GM23248 (cell line): ENCODE results near the gene TNFRSF4. TPM values are rescaled to one million over a fixed set of nuclear protein-coding genes. Genes with fewer than 3 reads are reported as not detected.

Source experiments
- DNase-seq: peaks from one replicate; pipeline ENCODE4 v3.0.0-alpha.2; 2015
- H2AFZ ChIP-seq: fragments of 200-600 bp; sonication (generic); 2 replicates; pipeline ENCODE4 v1.6.1; 2016; ENCODE audit warnings: antibody characterized with exemption
- H3F3A ChIP-seq: fragments of 200-600 bp; sonication (generic); 2 replicates; pipeline ENCODE4 v1.6.1; 2016; ENCODE audit warnings: mild to moderate bottlenecking, antibody characterized with exemption, mixed run types; ENCODE audit not compliant: insufficient read depth
- H3K27ac ChIP-seq: fragments of 200-600 bp; sonication (generic); 2 replicates; pipeline ENCODE4 v1.5.1; 2016; ENCODE audit warnings: mild to moderate bottlenecking
- H3K27me3 ChIP-seq: fragments of 200-600 bp; sonication (generic); replicated peaks from 2 replicates; pipeline ENCODE4 v1.6.1; 2016; ENCODE audit warnings: mild to moderate bottlenecking; ENCODE audit not compliant: insufficient read depth
- H3K36me3 ChIP-seq: fragments of 200-600 bp; sonication (generic); 2 replicates; pipeline ENCODE4 v1.6.1; 2016; ENCODE audit warnings: low read depth, mild to moderate bottlenecking
- H3K4me1 ChIP-seq: fragments of 200-600 bp; sonication (generic); 2 replicates; pipeline ENCODE4 v1.6.1; 2016; ENCODE audit warnings: mild to moderate bottlenecking; ENCODE audit not compliant: insufficient read depth
- H3K4me2 ChIP-seq: fragments of 200-600 bp; sonication (generic); one replicate; pipeline ENCODE4 v1.6.1; 2016; ENCODE audit warnings: mild to moderate bottlenecking; ENCODE audit not compliant: unreplicated experiment
- H3K4me3 ChIP-seq: fragments of 200-600 bp; sonication (generic); 2 replicates; pipeline ENCODE4 v1.5.1; 2016; ENCODE audit warnings: mild to moderate bottlenecking
- H3K79me2 ChIP-seq: fragments of 200-600 bp; sonication (generic); 2 replicates; pipeline ENCODE4 v1.6.1; 2016; ENCODE audit warnings: mild to moderate bottlenecking; ENCODE audit not compliant: insufficient read depth
- H3K9ac ChIP-seq: fragments of 200-600 bp; sonication (generic); 2 replicates; pipeline ENCODE4 v1.6.1; 2016; ENCODE audit warnings: mild to moderate bottlenecking
- H3K9me2 ChIP-seq: fragments of 200-600 bp; sonication (generic); 2 replicates; pipeline ENCODE4 v1.6.1; 2016; ENCODE audit warnings: mixed run types, mild to moderate bottlenecking, moderate library complexity; ENCODE audit not compliant: insufficient read depth
- H3K9me3 ChIP-seq: fragments of 200-600 bp; sonication (generic); one replicate; pipeline ENCODE4 v1.6.1; 2017; ENCODE audit warnings: low read depth
- H4K20me1 ChIP-seq: fragments of 200-600 bp; sonication (generic); 2 replicates; pipeline ENCODE4 v1.6.0; 2016; ENCODE audit not compliant: insufficient read depth
- EZH2 ChIP-seq: fragments of 200-600 bp; sonication (generic); IDR thresholded peaks from 2 replicates; pipeline ENCODE4 v1.6.1; 2018; ENCODE audit warnings: antibody characterized with exemption, mild to moderate bottlenecking; ENCODE audit not compliant: insufficient read depth, poor library complexity, severe bottlenecking
- EZH2phosphoT487 ChIP-seq: fragments of 200-600 bp; sonication (generic); IDR thresholded peaks from 2 replicates; pipeline ENCODE4 v1.6.1; 2018; ENCODE audit warnings: antibody characterized with exemption, moderate library complexity, mild to moderate bottlenecking, low read depth; ENCODE audit not compliant: insufficient read depth
- WGBS, 2 experiments: methylation state at CpG; one replicate each; pipeline ENCODE4 v1.1.6; 2015 to 2017; ENCODE audit warnings: low lambda C conversion rate in 2 of 2, low coverage in 1 of 2; ENCODE audit errors: missing lambda C conversion rate in 2 of 2; 5-methylcytosine and 5-hydroxymethylcytosine counted together
- in situ Hi-C: fragments of 300-500 bp; cut with MboI; formaldehyde crosslinking; loops from 2 replicates; pipeline ENCODE4 v1.15.0; 2020
- polyA plus RNA-seq: library from polyadenylated mRNA; unstranded; fragments of >200 nt; fragmentation: Nextera tagmentation; extraction: Ambion mirVana; gene quantifications from 2 replicates; pipeline ENCODE4 v1.2.1, GENCODE V29; 2016
- total RNA-seq: library from RNA; depleted of rRNA; stranded (reverse); fragments of >200 nt; shearing (Covaris generic); gene quantifications from 2 replicates; pipeline ENCODE4 v1.2.3, GENCODE V29; 2014

TNFRSF4 gene
- total and polyA plus RNA-seq, 2 experiments from 2014 or later = not detected

DNA sequence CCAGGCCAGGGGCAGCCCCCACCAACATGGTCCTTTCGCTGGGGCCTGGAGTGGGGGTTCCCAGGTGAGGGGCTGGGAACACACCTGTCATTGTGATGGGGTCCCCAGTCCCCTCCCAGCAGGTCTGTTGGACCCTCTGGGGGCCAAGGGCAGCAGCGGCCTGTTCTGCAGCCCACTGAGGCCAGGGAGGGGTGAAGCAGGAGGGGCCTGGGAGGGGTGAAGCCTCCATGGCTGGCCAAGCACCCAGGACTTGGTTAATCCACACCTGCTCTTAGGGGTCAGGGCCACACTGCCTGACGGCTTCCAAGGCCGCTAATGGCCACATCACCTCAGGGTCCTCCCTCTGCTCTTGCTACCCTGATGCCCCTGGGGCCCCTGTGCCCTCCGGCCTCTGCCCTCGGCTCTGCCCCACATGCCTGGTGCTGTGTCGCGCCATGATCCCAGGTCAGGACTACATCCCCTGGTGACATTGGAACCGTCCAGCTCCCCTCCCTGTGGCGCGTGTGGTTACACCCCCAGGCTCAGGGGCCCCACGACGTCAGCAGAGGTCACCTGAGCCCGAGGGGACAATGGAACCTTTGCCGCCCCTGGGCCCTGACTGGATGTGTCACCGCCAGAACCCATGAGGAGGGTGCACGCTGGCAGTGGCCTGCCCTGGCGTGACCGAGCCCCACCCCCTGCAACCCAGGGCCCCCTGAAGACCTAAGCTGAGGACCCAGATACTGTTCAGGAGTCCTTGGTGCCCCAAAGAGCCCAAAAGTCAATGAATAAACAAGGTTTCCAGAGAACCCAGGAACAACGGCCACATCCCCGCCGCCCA lies 14.6 kb downstream of the TNFRSF4 start:
- Histone ChIP-seq H3K36me3 (no peaks in the 10 kb centered on the region), H3K27ac (no peak overlapping the region), H3K79me2 (no peaks in the 10 kb centered on the region), H4K20me1 (no peaks in the 10 kb centered on the region), H2AFZ (no peak overlapping the region), H3F3A (no peaks in the 10 kb centered on the region), H3K9ac (no peak overlapping the region), H3K27me3 (no peaks in the 10 kb centered on the region), H3K4me1 (no peaks in the 10 kb centered on the region), H3K9me2 (no peaks in the 10 kb centered on the region), H3K9me3 (peaks cover 3% of the 10 kb centered on the region), H3K4me3 (no peak overlapping the region), H3K4me2 (no peak overlapping the region)
- DNase-seq = no peak
- no peak for TF ChIP-seq EZH2phosphoT487
- WGBS, 2 experiments = 78 to 80% methylated on average over 22 of the region's 22 CpGs
- in situ Hi-C loops = no loop called here

- Histone ChIP-seq H3K9me3 (peaks cover 5% of the 10 kb centered on the region), H3F3A (no peaks in the 10 kb centered on the region), H3K27ac (no peak overlapping the region), H3K27me3 (no peaks in the 10 kb centered on the region), H3K9ac (no peak overlapping the region), H4K20me1 (no peaks in the 10 kb centered on the region), H3K4me1 (no peaks in the 10 kb centered on the region), H3K9me2 (no peaks in the 10 kb centered on the region), H3K36me3 (no peaks in the 10 kb centered on the region), H3K4me3 (no peak overlapping the region), H3K79me2 (no peaks in the 10 kb centered on the region), H3K4me2 (no peak overlapping the region), H2AFZ (no peak overlapping the region)
- TF ChIP-seq EZH2 (no peak), EZH2phosphoT487 (no peak)
- 74% methylated on average over 17 to 23 of the region's 23 CpGs for WGBS, 2 experiments
- DNase-seq = no peak
- in situ Hi-C loops = no loop called here
Observed at GRCh38 chr1:1198423-1199140, 15.4 kb downstream of the TNFRSF4 start.

- no peaks in the 10 kb centered on the region for H3K9me2 ChIP-seq
- H2AFZ ChIP-seq = no peak overlapping the region
- WGBS, 2 experiments = 87 to 90% methylated on average over 39 to 42 of the region's 48 CpGs
- no peak overlapping the region for H3K4me2 ChIP-seq
- H3K9ac ChIP-seq = no peak overlapping the region
- no peaks in the 10 kb centered on the region for H3K4me1 ChIP-seq
- TF ChIP-seq EZH2 (no peak), EZH2phosphoT487 (no peak)
- no peak overlapping the region for H3K27ac ChIP-seq
- H3K27me3 ChIP-seq = no peaks in the 10 kb centered on the region
- DNase-seq = no peak
- no peak overlapping the region for H3K4me3 ChIP-seq
- in situ Hi-C loops = no loop called here
- no peaks in the 10 kb centered on the region for H3F3A ChIP-seq
- H3K36me3 ChIP-seq = no peaks in the 10 kb centered on the region
- no peaks in the 10 kb centered on the region for H3K79me2 ChIP-seq
- H3K9me3 ChIP-seq = peaks cover 5% of the 10 kb centered on the region
- H4K20me1 ChIP-seq = no peaks in the 10 kb centered on the region
Observed at GRCh38 chr1:1197551-1198422, 16.2 kb downstream of the TNFRSF4 start.

GRCh38 chr1:1197188-1197500 lies 16.8 kb downstream of the TNFRSF4 start:
- Histone ChIP-seq H3K9me2 (no peaks in the 10 kb centered on the region), H2AFZ (no peak overlapping the region), H3F3A (no peaks in the 10 kb centered on the region), H3K27me3 (no peaks in the 10 kb centered on the region), H3K79me2 (no peaks in the 10 kb centered on the region), H3K36me3 (no peaks in the 10 kb centered on the region), H3K9ac (no peak overlapping the region), H3K4me1 (no peaks in the 10 kb centered on the region), H4K20me1 (no peaks in the 10 kb centered on the region), H3K9me3 (peaks cover 5% of the 10 kb centered on the region), H3K4me2 (no peak overlapping the region), H3K4me3 (no peak overlapping the region), H3K27ac (no peak overlapping the region)
- in situ Hi-C loops = no loop called here
- no peak for DNase-seq
- no peak for TF ChIP-seq EZH2
- TF ChIP-seq EZH2phosphoT487 = no peak
- 88 to 94% methylated on average over 5 to 8 of the region's 8 CpGs for WGBS, 2 experiments
